Activated naive CD8-positive, alpha-beta T cell treated with anti-CD3 and anti-CD28 coated beads for 36 hours (primary cell): Measurements from ENCODE around the gene CCDC88C. TPM values are rescaled to one million over a fixed set of nuclear protein-coding genes. Genes with fewer than 3 reads are reported as not detected.
A peak's percentile ranks its signal among the peaks of the same experiment; 100 is the strongest.

Experiments used
- DNase-seq: peaks from one replicate; pipeline ENCODE4 v3.0.0; 2021
- H3K27ac Mint-ChIP-seq: one replicate; pipeline ENCODE4 v1.8.0; 2022; ENCODE audit warnings: mild to moderate bottlenecking, moderate library complexity, mixed read lengths
- H3K27me3 Mint-ChIP-seq: one replicate; pipeline ENCODE4 v1.8.0; 2022; ENCODE audit warnings: mild to moderate bottlenecking, mixed read lengths
- H3K36me3 Mint-ChIP-seq: one replicate; pipeline ENCODE4 v1.8.0; 2021; ENCODE audit warnings: mild to moderate bottlenecking, mixed read lengths
- H3K4me1 Mint-ChIP-seq: one replicate; pipeline ENCODE4 v1.8.0; 2021; ENCODE audit warnings: mixed read lengths
- H3K4me3 Mint-ChIP-seq: one replicate; pipeline ENCODE4 v1.8.0; 2022; ENCODE audit warnings: mild to moderate bottlenecking, moderate library complexity, mixed read lengths
- H3K9me3 Mint-ChIP-seq: one replicate; pipeline ENCODE4 v1.8.0; 2022; ENCODE audit warnings: mixed read lengths
- total RNA-seq, 2 experiments: library from RNA; stranded (reverse); gene quantifications; one replicate each; pipeline ENCODE4 v1.2.3, GENCODE V29; 2021

The CCDC88C gene
- total RNA-seq, 2 experiments from 2014 or later, result 55.1 to 56.7 TPM

DNA sequence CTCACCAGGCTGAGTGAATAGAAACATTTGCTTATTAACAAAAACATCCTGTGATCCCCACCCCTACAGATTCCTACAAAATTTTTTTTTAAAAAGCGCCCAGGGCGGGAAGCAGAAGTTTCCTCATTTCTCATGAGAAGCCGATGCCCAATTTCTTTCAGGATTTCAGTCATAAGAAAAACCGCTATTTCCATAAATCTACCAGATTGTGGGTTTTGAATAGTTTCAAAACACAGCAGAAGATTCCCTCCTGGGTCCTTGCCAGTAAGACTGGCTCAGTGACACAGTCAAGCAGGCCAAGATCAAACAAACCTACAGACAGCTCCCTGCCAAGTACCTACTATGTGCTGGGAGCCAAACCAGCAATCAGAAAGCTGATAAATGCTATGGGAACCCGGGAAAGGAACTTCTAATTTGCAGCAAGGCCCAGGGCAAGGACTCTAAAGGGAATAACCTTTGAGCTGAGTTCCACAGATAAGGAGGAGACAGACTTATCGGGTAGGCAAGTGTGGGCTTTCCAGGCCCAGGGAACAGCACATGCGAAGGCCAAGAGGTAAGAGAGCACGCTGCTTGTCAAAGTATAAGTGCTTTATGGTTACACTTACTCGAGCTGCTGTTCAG is 68.7 kb downstream of the CCDC88C start:
- peak overlapping the region; percentile 15 for H3K4me3 Mint-ChIP-seq
- no peaks in the 10 kb centered on the region for H3K27me3 Mint-ChIP-seq
- H3K4me1 Mint-ChIP-seq, result peaks cover 80% of the 10 kb centered on the region
- H3K9me3 Mint-ChIP-seq, result no peaks in the 10 kb centered on the region
- peaks cover 24% of the 10 kb centered on the region for H3K36me3 Mint-ChIP-seq
- no peak for DNase-seq
- peak overlapping the region; percentile 94 for H3K27ac Mint-ChIP-seq

DNA sequence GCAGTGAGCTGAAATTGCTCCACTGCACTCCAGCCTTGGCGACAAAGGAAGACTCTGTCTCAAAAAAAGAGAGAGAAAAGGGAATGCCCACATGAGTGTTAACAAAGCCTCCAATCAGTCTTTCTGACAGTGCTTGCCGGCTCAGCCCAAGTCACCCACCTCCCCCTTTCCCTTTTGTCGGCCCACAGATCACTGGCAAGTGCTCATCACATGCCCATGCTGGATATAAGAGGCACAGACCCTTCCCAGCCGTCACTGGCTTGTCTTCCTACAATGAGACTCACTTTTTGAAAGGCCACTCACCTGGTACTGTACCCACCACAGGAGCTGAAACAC is 70.8 kb downstream of the CCDC88C start:
- no peak overlapping the region for H3K4me3 Mint-ChIP-seq
- DNase-seq, result no peak
- no peaks in the 10 kb centered on the region for H3K27me3 Mint-ChIP-seq
- peaks cover 60% of the 10 kb centered on the region for H3K4me1 Mint-ChIP-seq
- peak overlapping the region; percentile 48 for H3K27ac Mint-ChIP-seq
- peaks cover 27% of the 10 kb centered on the region for H3K36me3 Mint-ChIP-seq
- H3K9me3 Mint-ChIP-seq, result no peaks in the 10 kb centered on the region

DNA sequence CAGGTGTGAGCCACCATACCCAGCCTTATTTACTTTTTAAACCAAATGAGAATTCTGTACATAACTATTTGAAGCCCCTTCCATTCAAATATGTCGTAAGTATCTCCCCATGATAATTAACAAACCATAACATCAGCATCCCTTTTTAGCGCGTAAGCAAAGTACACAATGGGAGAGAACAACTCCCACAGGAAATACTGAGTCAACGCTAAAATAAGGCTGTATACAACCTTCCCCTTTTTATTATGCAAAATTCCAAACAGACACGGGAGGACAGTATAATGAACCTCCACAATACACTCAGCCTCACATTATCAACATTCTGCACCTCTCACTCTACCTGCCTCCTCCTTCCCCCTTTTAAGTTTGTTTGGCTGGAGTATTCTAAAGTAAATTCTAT is 73.5 kb downstream of the CCDC88C start:
- H3K9me3 Mint-ChIP-seq, result no peaks in the 10 kb centered on the region
- no peaks in the 10 kb centered on the region for H3K27me3 Mint-ChIP-seq
- H3K4me3 Mint-ChIP-seq, result no peak overlapping the region
- peak overlapping the region; percentile 17 for H3K27ac Mint-ChIP-seq
- peaks cover 35% of the 10 kb centered on the region for H3K4me1 Mint-ChIP-seq
- peaks cover 23% of the 10 kb centered on the region for H3K36me3 Mint-ChIP-seq
- DNase-seq, result no peak

DNA sequence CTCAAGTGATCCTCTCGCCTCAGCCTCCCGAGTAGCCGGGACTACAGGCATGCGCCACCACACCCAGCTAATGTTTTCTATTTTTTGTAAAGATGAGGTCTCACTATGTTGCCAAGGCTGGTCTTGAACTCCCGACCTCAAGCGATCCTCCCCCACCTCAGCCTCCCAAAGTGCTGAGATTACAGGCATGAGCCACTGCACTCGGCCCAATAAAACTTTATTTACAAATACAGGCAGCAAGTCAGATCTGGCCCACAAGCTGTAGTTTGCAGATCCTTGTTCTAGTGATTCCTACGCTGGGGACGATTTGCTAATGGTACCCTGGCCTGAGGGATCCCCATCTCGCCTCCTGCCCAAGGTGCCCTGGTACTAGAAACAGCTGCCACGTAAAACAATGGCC is 74.6 kb downstream of the CCDC88C start:
- H3K27me3 Mint-ChIP-seq, result no peaks in the 10 kb centered on the region
- H3K4me3 Mint-ChIP-seq, result no peak overlapping the region
- H3K9me3 Mint-ChIP-seq, result no peaks in the 10 kb centered on the region
- H3K36me3 Mint-ChIP-seq, result peaks cover 20% of the 10 kb centered on the region
- no peak overlapping the region for H3K27ac Mint-ChIP-seq
- peaks cover 27% of the 10 kb centered on the region for H3K4me1 Mint-ChIP-seq
- no peak for DNase-seq

DNA sequence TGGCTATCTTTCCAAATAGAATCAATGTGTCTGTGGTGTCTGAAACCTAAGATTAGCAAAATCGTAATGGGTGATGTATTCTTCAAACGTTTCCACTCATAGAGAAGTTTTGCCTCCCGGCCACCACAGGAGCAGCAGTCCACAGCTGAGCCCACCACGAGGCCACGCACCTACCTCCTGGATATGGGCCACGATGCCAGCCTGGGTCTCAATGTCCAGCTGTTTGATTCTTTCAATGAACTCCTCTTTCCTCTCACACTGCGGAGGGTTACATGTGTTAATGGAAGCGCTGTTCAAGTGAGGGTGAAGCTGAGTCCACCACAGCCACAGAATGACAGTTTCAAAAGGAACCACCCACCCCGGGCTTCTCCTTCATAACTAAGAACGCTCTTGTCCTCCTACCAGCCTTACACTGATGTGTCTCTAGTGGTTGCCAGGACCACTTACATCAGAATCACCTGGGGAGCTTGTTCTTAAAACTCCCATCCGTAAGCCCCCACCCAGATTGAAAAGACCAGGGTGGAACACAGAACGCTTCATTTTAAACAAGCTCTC is 75.3 kb downstream of the CCDC88C start:
- Mint-ChIP-seq H3K9me3 (no peaks in the 10 kb centered on the region), H3K4me3 (no peak overlapping the region), H3K27me3 (no peaks in the 10 kb centered on the region), H3K27ac (no peak overlapping the region), H3K4me1 (peaks cover 26% of the 10 kb centered on the region), H3K36me3 (peaks cover 20% of the 10 kb centered on the region)
- DNase-seq, result no peak

DNA sequence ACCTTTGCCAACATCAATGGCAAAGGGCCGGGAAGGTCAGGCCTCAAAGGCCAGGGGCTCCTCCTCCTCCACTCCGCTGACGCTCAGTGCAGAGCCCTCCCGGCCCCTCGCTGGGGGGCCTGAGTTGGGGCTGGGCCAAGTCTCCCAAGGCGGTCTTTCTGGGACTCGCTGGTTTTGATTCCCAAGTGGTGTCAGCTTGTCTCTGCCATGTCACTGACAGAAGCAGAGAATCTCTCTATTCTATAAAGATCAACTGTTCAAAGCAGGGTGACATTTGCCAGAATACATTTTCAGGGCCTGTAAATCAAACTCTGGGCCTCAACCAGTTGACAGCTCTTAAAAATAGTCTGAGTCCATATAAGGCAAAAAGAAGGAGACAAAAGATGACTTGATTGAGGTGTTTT is 75.9 kb downstream of the CCDC88C start:
- H3K4me3 Mint-ChIP-seq, result no peak overlapping the region
- H3K4me1 Mint-ChIP-seq, result peaks cover 21% of the 10 kb centered on the region
- no peak overlapping the region for H3K27ac Mint-ChIP-seq
- no peak for DNase-seq
- no peaks in the 10 kb centered on the region for H3K9me3 Mint-ChIP-seq
- H3K36me3 Mint-ChIP-seq, result peaks cover 14% of the 10 kb centered on the region
- no peaks in the 10 kb centered on the region for H3K27me3 Mint-ChIP-seq

DNA sequence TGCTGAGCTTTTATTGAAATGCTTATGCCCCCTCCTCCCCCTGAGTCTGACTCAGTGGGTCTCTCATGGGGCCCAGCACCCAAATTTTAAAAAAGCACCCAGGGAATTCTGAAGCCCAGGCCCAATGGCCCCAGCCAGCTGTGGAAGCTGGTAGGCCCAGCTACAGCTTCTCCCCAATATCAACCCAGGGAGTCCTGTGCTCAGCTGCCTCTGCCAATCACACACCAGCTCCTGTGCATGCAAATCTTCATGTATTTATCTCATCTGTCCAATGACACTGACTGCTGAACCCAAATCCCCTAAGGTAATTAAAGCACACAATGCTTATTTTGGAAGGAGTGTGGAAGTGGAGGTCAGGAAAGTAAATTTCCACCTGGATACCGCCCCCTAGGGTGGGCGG is 76.3 kb downstream of the CCDC88C start:
- H3K4me1 Mint-ChIP-seq, result peaks cover 16% of the 10 kb centered on the region
- no peak for DNase-seq
- H3K9me3 Mint-ChIP-seq, result no peaks in the 10 kb centered on the region
- peaks cover 11% of the 10 kb centered on the region for H3K36me3 Mint-ChIP-seq
- no peak overlapping the region for H3K27ac Mint-ChIP-seq
- no peak overlapping the region for H3K4me3 Mint-ChIP-seq
- H3K27me3 Mint-ChIP-seq, result no peaks in the 10 kb centered on the region

DNA sequence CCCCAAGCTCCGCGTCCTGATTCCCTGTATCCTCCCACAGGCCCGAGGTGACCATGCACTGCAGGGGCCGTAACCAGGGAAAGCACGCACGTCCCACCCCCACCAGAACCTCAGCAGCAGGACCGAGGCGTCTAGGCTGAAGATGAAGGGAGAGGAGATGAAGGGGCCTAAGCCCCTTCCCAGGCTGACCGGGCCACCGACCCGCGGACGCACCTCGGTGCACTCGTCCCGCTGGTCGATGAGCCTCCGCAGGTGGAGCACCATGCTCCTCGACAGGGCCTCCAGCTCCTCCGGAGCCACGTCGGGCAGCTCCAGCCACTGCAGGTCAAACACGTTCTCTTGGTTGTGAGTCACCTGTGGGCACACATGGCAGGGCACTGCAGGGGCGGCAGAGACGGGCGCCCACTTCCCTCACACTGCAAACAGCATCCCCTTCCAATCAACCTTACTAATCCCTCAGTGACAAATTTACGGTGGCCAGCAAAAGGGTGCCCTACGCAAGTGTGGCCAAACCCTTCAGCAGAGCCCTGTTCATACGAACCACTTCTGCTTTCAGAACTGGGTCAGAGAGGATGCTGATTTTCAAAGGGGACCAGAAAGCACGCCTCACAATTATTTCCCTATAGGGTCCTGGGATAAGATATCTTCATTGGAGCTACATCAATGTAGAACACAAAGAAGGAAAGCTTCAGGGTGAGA is 77.8 kb downstream of the CCDC88C start:
- Mint-ChIP-seq H3K4me3 (no peak overlapping the region), H3K4me1 (peaks cover 8% of the 10 kb centered on the region), H3K27me3 (no peaks in the 10 kb centered on the region), H3K9me3 (no peaks in the 10 kb centered on the region), H3K27ac (peak overlapping the region; percentile 38), H3K36me3 (peaks cover 6% of the 10 kb centered on the region)
- DNase-seq, result no peak

DNA sequence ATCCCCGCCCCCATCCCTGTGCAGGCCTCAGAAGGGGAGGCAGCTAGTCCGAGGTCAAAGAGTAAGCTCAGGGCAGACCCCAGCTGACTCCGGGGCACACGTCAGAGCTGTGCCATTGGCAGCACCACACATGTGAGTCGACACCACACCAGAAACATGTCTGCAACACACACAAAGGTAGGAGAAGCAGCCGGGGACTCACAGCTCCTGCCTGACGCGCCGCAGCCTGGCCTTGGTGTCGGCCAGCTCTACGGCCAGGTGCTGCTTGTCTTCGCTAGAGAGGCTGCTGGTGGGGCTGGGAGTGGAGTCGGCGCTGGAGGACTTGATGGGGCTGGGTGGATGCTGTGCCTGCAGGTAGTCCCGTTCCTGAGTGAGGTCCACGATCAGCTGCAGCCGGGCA is 78.5 kb downstream of the CCDC88C start:
- no peak for DNase-seq
- Mint-ChIP-seq H3K9me3 (no peaks in the 10 kb centered on the region), H3K36me3 (peaks cover 5% of the 10 kb centered on the region), H3K4me1 (peaks cover 7% of the 10 kb centered on the region), H3K27ac (no peak overlapping the region), H3K4me3 (no peak overlapping the region), H3K27me3 (no peaks in the 10 kb centered on the region)

DNA sequence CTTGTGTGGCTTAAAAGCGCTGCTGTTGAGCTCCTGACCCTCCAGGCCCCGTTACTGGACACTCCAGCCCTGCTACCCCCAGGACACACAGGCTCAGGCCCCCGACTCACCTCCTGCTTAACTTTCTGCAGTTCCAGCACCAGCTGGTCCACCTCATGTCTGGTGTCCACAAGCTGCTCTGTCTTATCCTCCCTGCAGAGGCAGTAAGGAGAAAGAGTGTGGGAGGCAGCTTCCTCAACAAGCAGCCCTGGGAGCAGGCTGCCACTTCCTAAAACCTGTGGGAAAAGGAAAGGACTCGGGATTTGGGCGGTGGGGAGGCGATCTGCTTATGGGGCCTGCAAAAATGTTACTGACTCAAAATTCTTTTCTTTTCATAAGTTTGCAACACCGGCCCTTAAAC is 79.2 kb downstream of the CCDC88C start:
- DNase-seq, result no peak
- no peaks in the 10 kb centered on the region for H3K9me3 Mint-ChIP-seq
- no peak overlapping the region for H3K4me3 Mint-ChIP-seq
- peaks cover 5% of the 10 kb centered on the region for H3K36me3 Mint-ChIP-seq
- peaks cover 12% of the 10 kb centered on the region for H3K4me1 Mint-ChIP-seq
- no peak overlapping the region for H3K27ac Mint-ChIP-seq
- H3K27me3 Mint-ChIP-seq, result no peaks in the 10 kb centered on the region

DNA sequence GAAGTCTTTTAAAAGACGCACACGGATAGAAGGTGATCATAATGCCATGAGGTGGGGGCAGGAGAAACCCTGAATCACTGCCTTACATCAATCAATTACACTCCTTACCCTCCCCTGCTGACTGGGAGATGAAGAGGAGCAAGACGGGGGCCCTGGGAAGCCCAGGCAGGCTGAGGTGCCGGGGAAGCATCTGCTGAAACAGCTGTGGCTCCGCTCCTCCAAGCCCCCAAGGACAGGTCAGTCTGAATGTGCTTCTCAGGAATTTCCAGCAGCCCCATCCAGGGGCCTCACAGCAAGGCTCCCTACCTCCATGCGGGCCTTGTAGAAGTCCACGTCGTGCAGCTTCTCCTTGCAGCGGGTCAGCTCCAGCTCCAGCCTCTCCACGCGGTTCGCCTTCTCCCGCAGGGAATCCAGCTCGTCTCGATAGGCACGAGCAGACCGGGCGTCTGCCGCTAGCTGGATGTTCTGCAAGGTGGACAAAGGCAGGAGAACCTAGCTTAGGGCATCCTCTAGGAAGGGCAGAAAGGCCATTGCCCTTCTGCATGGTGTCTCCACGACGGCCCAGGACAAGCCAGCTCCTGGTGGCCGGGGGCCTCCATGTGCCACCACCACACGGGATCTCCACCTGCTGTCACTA is 79.8 kb downstream of the CCDC88C start:
- H3K4me1 Mint-ChIP-seq, result peaks cover 17% of the 10 kb centered on the region
- H3K9me3 Mint-ChIP-seq, result no peaks in the 10 kb centered on the region
- no peak for DNase-seq
- H3K27ac Mint-ChIP-seq, result no peak overlapping the region
- no peaks in the 10 kb centered on the region for H3K27me3 Mint-ChIP-seq
- H3K4me3 Mint-ChIP-seq, result no peak overlapping the region
- H3K36me3 Mint-ChIP-seq, result peaks cover 2% of the 10 kb centered on the region

DNA sequence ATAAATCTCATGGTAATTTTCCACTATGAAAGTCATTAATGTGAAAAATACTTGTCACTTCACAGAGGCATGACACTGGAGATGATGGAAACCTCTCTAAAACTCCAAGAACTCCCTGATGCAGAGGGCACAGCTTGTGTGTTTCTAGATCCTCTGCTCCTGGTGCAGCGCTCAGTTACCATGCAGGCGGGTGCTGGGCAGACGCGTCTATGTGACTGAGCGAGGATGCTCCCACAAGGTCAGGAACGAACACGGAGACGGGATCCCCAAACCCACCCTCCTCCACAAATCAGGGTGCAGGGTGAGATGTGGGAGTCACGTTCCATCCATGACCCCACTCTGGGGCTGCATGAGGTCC is 81.5 kb downstream of the CCDC88C start:
- no peaks in the 10 kb centered on the region for H3K27me3 Mint-ChIP-seq
- DNase-seq, result no peak
- H3K4me1 Mint-ChIP-seq, result peaks cover 33% of the 10 kb centered on the region
- H3K36me3 Mint-ChIP-seq, result peaks cover 5% of the 10 kb centered on the region
- H3K9me3 Mint-ChIP-seq, result no peaks in the 10 kb centered on the region
- no peak overlapping the region for H3K27ac Mint-ChIP-seq
- no peak overlapping the region for H3K4me3 Mint-ChIP-seq

DNA sequence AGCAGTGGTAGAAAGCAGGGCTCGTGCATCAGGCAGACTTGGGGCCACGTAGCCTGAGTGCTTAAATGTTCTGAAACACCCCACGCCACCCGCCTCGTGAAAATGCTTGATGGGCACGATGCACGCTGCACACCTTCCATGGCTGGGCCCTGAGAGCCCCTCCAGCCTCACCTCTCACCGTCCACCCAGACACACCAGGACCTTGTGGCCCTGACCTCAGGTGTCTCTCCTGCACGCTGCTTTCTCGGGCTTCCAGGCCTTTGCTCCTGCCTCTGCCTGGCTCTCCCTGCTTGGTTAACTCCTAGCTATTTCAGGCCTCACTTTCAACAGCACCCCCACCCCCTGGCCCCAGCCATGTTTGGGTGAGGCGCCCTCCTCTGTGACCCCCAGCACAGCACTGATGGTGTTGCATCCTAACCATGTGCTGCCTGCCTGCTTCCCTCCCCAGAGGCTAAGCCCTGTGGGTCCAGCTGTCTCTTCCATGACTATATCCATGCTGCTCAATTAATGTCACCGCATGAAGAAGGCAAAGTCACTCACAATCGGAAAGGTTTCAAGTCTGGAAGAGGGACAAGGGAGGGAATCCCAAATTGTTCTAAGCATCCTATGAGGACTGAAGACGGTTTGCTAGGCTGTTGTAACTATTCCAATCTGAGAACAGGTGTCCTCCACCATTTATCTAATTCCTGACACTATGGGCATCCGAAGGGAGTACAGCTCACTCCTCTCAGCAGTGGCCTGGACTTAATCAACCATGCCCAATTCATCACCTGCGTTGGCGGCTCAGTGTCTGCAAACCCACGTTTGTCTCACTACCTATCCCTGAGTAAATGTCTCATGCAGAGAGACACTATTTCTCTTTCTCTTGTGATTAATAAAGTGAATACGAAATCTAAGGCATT is 82.2 kb downstream of the CCDC88C start:
- peak overlapping the region; percentile 46 for H3K27ac Mint-ChIP-seq

DNA sequence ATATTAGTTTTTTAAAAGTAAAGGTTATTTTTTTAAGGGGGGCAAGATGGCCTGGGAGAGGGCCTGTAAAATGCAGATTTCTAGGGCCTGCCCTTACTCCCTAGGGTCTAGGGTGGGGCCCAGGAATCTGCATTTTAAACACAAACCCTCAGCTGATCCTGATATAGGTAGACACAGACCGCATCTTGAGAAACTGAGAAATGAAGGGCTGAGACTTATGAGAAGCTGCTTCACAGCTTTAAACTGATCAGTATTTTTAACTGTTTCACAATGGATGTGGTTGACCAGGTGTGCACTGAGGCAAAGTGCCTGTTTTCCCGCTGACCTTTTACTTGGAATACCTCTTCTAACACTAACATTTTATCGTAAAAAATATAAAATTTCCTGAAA is 84.0 kb downstream of the CCDC88C start:
- H3K27ac Mint-ChIP-seq, result no peak overlapping the region
- peaks cover 55% of the 10 kb centered on the region for H3K4me1 Mint-ChIP-seq
- H3K4me3 Mint-ChIP-seq, result no peak overlapping the region
- no peaks in the 10 kb centered on the region for H3K9me3 Mint-ChIP-seq
- DNase-seq, result no peak
- peaks cover 12% of the 10 kb centered on the region for H3K36me3 Mint-ChIP-seq
- no peaks in the 10 kb centered on the region for H3K27me3 Mint-ChIP-seq

More for the DNA sequence above, 82.2 kb downstream of the CCDC88C start:
- Mint-ChIP-seq H3K4me1 (peaks cover 39% of the 10 kb centered on the region), H3K4me3 (no peak overlapping the region), H3K27me3 (no peaks in the 10 kb centered on the region), H3K9me3 (no peaks in the 10 kb centered on the region), H3K36me3 (peaks cover 8% of the 10 kb centered on the region)
- DNase-seq, result no peak
